Activated T-helper 17 cell treated with anti-CD3 and anti-CD28 coated beads, Interleukin-2, amount 50 U/mL, for 72 hours (primary cell): ENCODE data around the gene HHIP. TPM values are rescaled to one million over a fixed set of nuclear protein-coding genes. Genes with fewer than 3 reads are reported as not detected.
A peak's percentile ranks its signal among the peaks of the same experiment; 100 is the strongest.

ENCODE experiments used
- ATAC-seq: fragments of 150-1000 bp; cut with Tn5 transposase; replicated peaks from 2 replicates; pipeline ENCODE4 v1.10.0; 2021; ENCODE audit warnings: mild to moderate bottlenecking, moderate library complexity
- H3K27ac Mint-ChIP-seq: one replicate; pipeline ENCODE4 v1.8.0; 2022; ENCODE audit warnings: mixed read lengths
- H3K27me3 Mint-ChIP-seq: one replicate; pipeline ENCODE4 v1.8.0; 2022; ENCODE audit warnings: mixed read lengths
- H3K36me3 Mint-ChIP-seq: one replicate; pipeline ENCODE4 v1.8.0; 2022; ENCODE audit warnings: low read depth, mild to moderate bottlenecking, mixed read lengths
- H3K4me1 Mint-ChIP-seq: one replicate; pipeline ENCODE4 v1.8.0; 2022; ENCODE audit warnings: mixed read lengths
- H3K4me3 Mint-ChIP-seq: one replicate; pipeline ENCODE4 v1.8.0; 2022; ENCODE audit warnings: mild to moderate bottlenecking, mixed read lengths
- H3K9me3 Mint-ChIP-seq: one replicate; pipeline ENCODE4 v1.8.0; 2022; ENCODE audit warnings: mixed read lengths
- total RNA-seq, 2 donors: library from RNA; stranded (reverse); gene quantifications; one replicate each; pipeline ENCODE4 v1.2.3, GENCODE V29; 2022

HHIP gene
- not detected for total RNA-seq

- peaks cover 13% of the 10 kb centered on the region for H3K4me1 Mint-ChIP-seq
- peak within 1 kb of the TSS; percentile 71 for H3K4me3 Mint-ChIP-seq
- H3K9me3 Mint-ChIP-seq = peaks cover under 1% of the 10 kb centered on the region
- peaks cover 50% of the 10 kb centered on the region for H3K27me3 Mint-ChIP-seq
- H3K36me3 Mint-ChIP-seq = no peaks in the 10 kb centered on the region
- no peak for ATAC-seq
- no peak within 1 kb of the TSS for H3K27ac Mint-ChIP-seq
These were observed at the start of gene HHIP for GRCh38 chr4:144645631-144646522. TSS of gene HHIP (plus strand) at chr4:144646156. CDS start at chr4:144646676, 520 bp downstream.

GRCh38 chr4:144597171-144597570, 48.8 kb upstream of the HHIP start:
- no peak overlapping the region for H3K4me3 Mint-ChIP-seq

GRCh38 chr4:144599621-144600020, 46.3 kb upstream of the HHIP start:
- no peaks in the 10 kb centered on the region for H3K36me3 Mint-ChIP-seq
- H3K4me3 Mint-ChIP-seq = no peak overlapping the region
- no peaks in the 10 kb centered on the region for H3K4me1 Mint-ChIP-seq
- ATAC-seq = no peak
- H3K9me3 Mint-ChIP-seq = peaks cover 13% of the 10 kb centered on the region
- peaks cover 3% of the 10 kb centered on the region for H3K27me3 Mint-ChIP-seq
- no peak overlapping the region for H3K27ac Mint-ChIP-seq

More at GRCh38 chr4:144597171-144597570, 48.8 kb upstream of the HHIP start:
- H3K4me1 Mint-ChIP-seq = no peaks in the 10 kb centered on the region
- H3K27ac Mint-ChIP-seq = no peak overlapping the region
- no peaks in the 10 kb centered on the region for H3K36me3 Mint-ChIP-seq
- H3K27me3 Mint-ChIP-seq = peaks cover 3% of the 10 kb centered on the region
- ATAC-seq = no peak
- H3K9me3 Mint-ChIP-seq = peaks cover 7% of the 10 kb centered on the region

GRCh38 chr4:144611850-144612249, 34.1 kb upstream of the HHIP start:
- ATAC-seq = no peak
- no peaks in the 10 kb centered on the region for H3K9me3 Mint-ChIP-seq
- H3K27ac Mint-ChIP-seq = no peak overlapping the region
- no peak overlapping the region for H3K4me3 Mint-ChIP-seq
- peaks cover 4% of the 10 kb centered on the region for H3K27me3 Mint-ChIP-seq
- H3K36me3 Mint-ChIP-seq = no peaks in the 10 kb centered on the region
- no peaks in the 10 kb centered on the region for H3K4me1 Mint-ChIP-seq

GRCh38 chr4:144614850-144615585, 30.9 kb upstream of the HHIP start:
- no peaks in the 10 kb centered on the region for H3K4me1 Mint-ChIP-seq
- H3K9me3 Mint-ChIP-seq = no peaks in the 10 kb centered on the region
- no peak overlapping the region for H3K4me3 Mint-ChIP-seq
- no peak for ATAC-seq
- no peaks in the 10 kb centered on the region for H3K36me3 Mint-ChIP-seq
- H3K27ac Mint-ChIP-seq = no peak overlapping the region
- peaks cover 4% of the 10 kb centered on the region for H3K27me3 Mint-ChIP-seq

GRCh38 chr4:144621681-144622080, 24.3 kb upstream of the HHIP start:
- Mint-ChIP-seq H3K4me3 (no peak overlapping the region), H3K4me1 (no peaks in the 10 kb centered on the region), H3K27me3 (no peaks in the 10 kb centered on the region), H3K36me3 (no peaks in the 10 kb centered on the region), H3K27ac (no peak overlapping the region), H3K9me3 (peaks cover 4% of the 10 kb centered on the region)
- no peak for ATAC-seq

- peaks cover 4% of the 10 kb centered on the region for H3K9me3 Mint-ChIP-seq
- no peak for ATAC-seq
- no peaks in the 10 kb centered on the region for H3K27me3 Mint-ChIP-seq
- no peaks in the 10 kb centered on the region for H3K4me1 Mint-ChIP-seq
- no peaks in the 10 kb centered on the region for H3K36me3 Mint-ChIP-seq
- no peak overlapping the region for H3K4me3 Mint-ChIP-seq
- H3K27ac Mint-ChIP-seq = no peak overlapping the region
These were observed 18.3 kb upstream of the HHIP start for GRCh38 chr4:144627663-144628076.

- H3K27ac Mint-ChIP-seq = no peak overlapping the region
- peaks cover 7% of the 10 kb centered on the region for H3K27me3 Mint-ChIP-seq
- H3K36me3 Mint-ChIP-seq = no peaks in the 10 kb centered on the region
- no peaks in the 10 kb centered on the region for H3K9me3 Mint-ChIP-seq
- ATAC-seq = no peak
- no peaks in the 10 kb centered on the region for H3K4me1 Mint-ChIP-seq
- no peak overlapping the region for H3K4me3 Mint-ChIP-seq
These were observed 12.7 kb upstream of the HHIP start for GRCh38 chr4:144633215-144633614.

- no peak overlapping the region for H3K27ac Mint-ChIP-seq
- no peaks in the 10 kb centered on the region for H3K36me3 Mint-ChIP-seq
- peaks cover 7% of the 10 kb centered on the region for H3K27me3 Mint-ChIP-seq
- ATAC-seq = no peak
- no peak overlapping the region for H3K4me3 Mint-ChIP-seq
- no peaks in the 10 kb centered on the region for H3K4me1 Mint-ChIP-seq
- no peaks in the 10 kb centered on the region for H3K9me3 Mint-ChIP-seq
These were observed 10.8 kb upstream of the HHIP start for GRCh38 chr4:144634978-144635747.

- H3K4me3 Mint-ChIP-seq = no peak overlapping the region
- H3K27me3 Mint-ChIP-seq = peaks cover 45% of the 10 kb centered on the region
- ATAC-seq = no peak
- H3K27ac Mint-ChIP-seq = no peak overlapping the region
- H3K9me3 Mint-ChIP-seq = peaks cover 3% of the 10 kb centered on the region
- peaks cover 13% of the 10 kb centered on the region for H3K4me1 Mint-ChIP-seq
- no peaks in the 10 kb centered on the region for H3K36me3 Mint-ChIP-seq
These were observed 1.4 kb upstream of the HHIP start for GRCh38 chr4:144644368-144645101.

- Mint-ChIP-seq H3K4me3 (no peak overlapping the region), H3K36me3 (no peaks in the 10 kb centered on the region), H3K9me3 (peaks cover 3% of the 10 kb centered on the region), H3K27ac (no peak overlapping the region), H3K27me3 (peaks cover 52% of the 10 kb centered on the region), H3K4me1 (peaks cover 13% of the 10 kb centered on the region)
- ATAC-seq = no peak
These were observed 790 bp upstream of the HHIP start for GRCh38 chr4:144645102-144645630.

GRCh38 chr4:144646523-144647094, 653 bp downstream of the HHIP start:
- no peak for ATAC-seq
- Mint-ChIP-seq H3K4me3 (peak overlapping the region; percentile 71), H3K27ac (no peak overlapping the region), H3K27me3 (peaks cover 46% of the 10 kb centered on the region), H3K9me3 (no peaks in the 10 kb centered on the region), H3K36me3 (no peaks in the 10 kb centered on the region), H3K4me1 (peaks cover 13% of the 10 kb centered on the region)

- Mint-ChIP-seq H3K36me3 (no peaks in the 10 kb centered on the region), H3K27ac (no peak overlapping the region), H3K9me3 (no peaks in the 10 kb centered on the region), H3K4me1 (peaks cover 13% of the 10 kb centered on the region), H3K4me3 (peak overlapping the region; percentile 71), H3K27me3 (peaks cover 46% of the 10 kb centered on the region)
- no peak for ATAC-seq
These were observed 1.2 kb downstream of the HHIP start for GRCh38 chr4:144647095-144647561.
